Pulmonary artery endothelial cell (primary cell): ENCODE data around the gene CLDN34. TPM values are rescaled to one million over a fixed set of nuclear protein-coding genes. Genes with fewer than 3 reads are reported as not detected.
A peak's percentile ranks its signal among the peaks of the same experiment; 100 is the strongest.

Experiments used
- DNase-seq: peaks from one replicate; pipeline ENCODE4 v3.0.0-alpha.2; 2011; ENCODE audit warnings: low read depth, low spot score
- total RNA-seq: library from RNA; depleted of rRNA; stranded (reverse); fragments of >200 nt; gene quantifications from 2 replicates; pipeline ENCODE4 v1.2.3, GENCODE V29; 2014

The CLDN34 gene, protein sequence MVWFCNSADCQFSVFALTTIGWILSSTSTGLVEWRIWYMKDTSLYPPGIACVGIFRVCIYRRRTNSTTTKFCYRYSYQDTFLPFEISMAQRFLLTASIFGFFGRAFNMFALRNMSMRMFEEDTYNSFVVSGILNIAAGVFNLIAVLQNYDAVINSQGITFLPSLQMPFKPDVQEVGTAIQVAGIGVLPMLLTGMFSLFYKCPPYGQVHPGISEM
- total RNA-seq, result 0.07 and 0.26 TPM in 2 replicates

DNA sequence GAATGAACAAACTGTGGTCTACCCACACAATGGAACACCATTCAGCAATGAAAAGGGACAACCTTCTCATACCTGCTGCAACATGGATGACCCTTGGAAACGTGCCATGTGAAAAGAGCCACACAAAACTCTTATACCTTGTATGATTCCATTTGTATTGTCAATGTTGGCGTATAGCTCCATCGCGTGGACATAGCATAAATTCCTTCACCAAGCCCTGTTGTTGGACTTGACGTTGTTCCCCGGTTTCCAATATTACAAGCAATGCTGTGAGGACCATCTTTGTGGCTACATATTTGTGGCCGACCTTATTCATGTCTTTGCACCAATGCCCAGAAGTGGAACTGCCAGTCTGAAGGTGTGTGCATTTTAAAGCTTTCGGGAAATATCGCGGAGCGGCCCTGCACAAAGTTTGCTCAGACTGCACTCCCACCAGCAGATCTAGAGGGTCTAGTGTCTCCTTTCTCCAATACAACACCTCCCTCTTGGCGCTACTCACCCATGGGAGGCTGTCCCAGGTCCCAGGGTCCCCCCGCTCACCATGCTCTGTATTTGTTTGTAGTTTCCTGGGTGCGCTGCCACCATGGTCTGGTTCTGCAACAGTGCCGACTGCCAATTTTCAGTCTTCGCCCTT is at the start of gene CLDN34:
CLDN34 (plus strand) TSS at position 584 of the 634 bp plus-strand sequence; CDS start at position 584, 0 bp downstream.
- no peak for DNase-seq

DNA sequence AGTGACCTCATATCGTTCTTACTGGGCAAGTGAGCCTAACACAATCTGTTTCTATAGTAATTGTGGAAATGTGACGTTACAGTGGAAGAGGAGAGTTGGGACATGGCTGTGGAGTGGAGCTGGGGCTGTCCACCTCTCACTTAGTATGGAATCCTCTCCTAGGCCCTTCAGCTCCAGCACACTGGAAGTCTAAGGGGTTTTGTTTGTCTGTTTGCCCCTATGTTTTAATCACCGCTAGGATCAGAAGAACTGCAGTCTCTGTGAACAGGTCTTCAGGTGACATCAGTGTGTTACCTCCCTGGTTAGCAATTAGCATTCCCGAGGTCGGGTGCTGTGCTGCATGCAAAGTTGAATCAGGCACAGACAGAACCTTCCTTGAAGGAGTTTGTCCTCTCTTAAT is 49.3 kb upstream of the CLDN34 start:
- DNase-seq, result no peak

DNA sequence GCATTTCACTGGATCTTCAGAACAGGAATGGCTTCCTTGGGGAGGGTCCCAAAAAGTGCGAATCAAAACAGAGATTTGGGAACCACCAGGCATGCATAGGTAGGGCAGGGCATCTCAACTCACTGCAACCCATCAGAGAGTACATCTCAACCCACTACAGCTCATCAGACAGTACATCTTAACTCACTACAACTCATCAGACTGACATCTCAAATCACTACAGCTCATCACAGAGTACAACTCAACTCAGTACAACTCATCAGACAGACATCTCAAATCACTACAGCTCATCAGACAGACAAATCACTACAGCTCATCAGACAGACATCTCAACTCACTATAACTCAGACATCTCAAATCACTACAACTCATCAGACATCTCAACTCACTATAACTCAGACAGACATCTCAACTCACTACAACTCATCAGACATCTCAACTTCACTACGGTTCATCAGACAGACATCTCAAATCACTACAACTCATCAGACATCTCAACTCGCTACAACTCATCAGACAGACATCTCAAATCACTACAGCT is 47.5 kb upstream of the CLDN34 start:
- no peak for DNase-seq

DNA sequence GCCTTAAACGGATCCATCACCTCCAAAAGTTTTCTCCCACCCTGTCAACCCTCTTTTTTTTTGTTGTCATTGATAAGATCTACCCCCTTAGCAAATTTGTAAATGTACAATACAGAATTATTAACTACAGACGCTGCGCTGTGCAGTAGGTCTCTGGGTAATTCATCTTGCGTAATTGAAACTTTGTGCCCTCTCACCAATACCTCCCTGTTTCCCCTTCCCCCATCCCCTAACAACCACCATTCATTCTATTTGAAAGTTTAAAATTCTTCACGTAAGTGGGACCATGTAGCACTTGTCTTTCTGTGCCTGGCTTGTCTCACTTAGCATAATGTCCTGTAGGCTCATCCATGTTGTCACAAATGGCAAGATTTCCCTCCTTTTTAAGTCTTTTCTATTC is 45.8 kb upstream of the CLDN34 start:
- DNase-seq, result no peak

DNA sequence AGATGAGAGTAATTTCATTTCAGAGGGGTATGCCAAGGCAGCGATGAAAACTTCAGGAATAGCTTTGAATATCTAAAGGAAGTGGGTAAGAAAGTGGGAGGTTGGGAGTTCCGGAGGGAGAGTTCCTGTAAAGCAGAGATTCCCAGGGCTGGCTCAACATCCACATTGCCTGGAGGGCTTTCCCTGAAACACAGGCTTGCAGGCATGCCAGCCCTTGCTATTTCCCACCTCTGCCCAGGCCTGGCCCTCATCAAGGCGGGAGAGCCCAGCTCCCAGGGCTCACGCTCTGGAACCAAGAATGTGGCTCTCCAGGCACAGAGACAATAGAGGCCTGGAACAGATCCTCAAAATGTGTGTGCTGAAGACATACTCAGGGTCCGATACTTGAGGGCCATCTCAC is 43.8 kb upstream of the CLDN34 start:
- peak; percentile 20 for DNase-seq

DNA sequence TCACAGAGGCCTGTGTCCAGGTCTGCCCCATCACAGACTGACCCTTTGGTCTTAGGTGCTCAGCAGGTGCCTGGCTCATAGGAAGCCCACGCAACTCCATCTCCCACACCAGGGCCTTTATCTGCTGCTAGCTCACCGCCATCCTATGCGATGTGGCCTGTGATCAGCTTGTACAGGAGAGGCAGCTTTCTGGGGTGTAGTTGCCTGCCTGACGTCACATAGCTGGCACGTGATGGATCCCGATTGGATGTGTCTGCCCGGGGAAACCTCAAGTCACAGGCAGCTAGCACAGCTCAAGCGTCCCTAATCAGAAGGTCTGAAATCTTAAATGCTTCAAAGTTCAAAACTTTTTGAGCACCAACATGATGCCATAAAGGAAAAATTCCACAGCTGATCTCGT is 41.2 kb upstream of the CLDN34 start:
- no peak for DNase-seq

DNA sequence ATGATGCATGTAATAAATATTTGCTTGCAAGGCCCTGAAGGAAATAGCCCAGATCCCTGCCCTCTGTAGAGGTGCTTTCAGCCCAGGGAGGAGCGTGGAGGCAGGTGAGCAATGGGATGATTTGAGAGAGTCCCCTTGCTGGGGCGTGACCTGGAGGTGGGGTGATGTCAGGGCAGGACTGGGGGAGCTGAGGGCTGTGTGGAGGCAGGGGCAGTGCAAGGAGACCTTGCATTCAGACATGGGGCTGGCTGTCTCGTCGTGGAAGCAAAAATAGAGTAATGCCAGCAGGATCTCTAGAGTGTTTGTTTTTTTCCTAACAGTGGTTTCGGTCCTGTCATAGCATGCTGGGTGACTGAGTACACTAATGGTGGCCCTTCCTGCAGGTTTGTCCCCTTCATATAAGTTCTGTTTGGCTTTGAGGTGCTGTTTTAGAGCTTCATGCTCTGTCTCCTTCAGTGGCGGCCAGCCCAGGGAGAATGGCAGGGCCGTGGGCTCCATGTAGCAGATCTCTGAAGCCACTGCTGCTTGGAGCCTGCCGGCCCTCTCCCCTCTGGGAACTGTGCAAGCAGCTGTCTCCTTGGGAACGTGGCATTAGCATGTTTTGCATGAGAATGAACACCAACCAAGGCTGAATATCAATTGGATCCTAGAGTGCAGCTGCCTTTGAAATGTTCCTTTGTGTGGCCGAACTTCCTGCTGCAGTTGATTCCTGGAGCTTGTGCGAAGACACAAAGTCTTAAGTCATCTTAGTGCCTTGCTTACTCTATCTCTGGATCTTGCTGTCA is 39.3 kb upstream of the CLDN34 start:
- no peak for DNase-seq

DNA sequence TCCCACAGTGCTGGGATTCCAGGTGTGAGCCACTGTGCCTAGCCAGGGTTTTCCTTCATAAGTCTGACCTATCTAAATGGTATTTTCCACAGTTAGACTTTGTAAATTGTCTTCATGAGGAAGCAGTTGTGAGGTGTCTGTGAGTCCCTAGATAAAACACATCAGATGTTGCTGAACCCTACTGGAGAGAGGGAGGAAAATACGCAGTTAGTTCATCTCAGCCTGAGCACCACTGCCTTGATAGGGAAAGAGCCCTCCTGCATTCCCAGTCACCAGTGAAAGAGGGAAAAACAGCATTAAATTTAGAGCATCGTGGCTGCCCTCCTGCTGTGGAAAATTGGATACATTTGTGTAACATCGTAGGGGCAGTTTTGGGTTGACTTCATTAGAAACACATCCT is 31.7 kb upstream of the CLDN34 start:
- no peak for DNase-seq

DNA sequence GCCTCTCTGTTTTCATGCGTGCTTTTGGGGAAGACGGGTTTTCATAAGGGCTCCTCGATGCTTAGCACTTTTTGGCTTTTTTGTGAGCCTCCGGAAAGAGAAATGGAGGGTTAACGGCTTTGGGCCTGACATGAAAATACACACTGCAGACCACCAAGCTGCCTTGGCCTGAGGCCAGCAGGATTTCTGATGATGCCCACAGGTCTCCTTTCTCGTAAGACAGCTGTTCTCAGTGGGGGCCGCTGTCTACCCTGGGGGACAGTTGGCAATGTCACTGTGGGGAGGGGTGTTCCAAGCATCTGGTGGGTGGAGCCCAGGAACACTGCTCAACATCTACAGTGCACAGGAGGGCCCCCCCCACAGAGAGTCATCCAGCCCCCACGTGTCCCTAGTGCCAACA is 29.4 kb upstream of the CLDN34 start:
- no peak for DNase-seq

DNA sequence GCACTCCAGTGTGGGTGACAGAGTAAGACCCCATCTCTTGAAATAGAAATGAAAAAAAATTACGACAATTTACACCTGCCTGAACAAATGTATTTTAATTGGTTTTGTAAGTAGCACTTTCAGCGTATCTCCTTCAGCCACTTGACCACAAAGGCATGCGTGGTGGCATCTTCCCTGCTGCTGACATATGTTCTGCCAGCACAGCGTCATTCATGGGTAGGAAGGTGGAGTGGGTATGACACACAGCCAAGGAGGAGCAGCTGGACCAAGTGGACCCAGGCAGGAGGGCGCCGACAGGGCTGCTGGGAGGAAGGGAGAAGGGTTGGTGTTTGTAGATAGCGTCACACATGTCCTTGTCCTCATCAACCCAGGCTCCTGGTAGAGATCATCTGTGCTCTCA is 28.6 kb upstream of the CLDN34 start:
- DNase-seq, result no peak

DNA sequence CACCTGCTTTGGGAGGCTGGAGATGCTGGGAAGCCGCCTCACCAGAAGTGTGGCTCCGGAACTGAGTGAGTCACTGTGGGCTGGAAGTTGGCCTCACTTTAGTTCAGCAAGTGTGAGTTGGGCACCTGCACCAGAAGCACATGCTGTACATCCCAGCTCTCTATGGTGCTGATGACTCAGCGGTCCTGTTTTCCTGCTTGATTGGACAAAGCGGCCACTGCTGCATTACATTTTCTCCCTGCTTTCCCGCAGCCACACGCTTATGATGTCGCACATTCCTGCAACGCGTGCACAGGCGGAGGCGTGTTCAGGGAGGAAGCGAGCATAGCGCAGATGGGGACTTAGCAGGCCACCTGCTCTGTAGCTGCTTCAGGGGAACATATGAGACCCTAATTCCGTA is 26.7 kb upstream of the CLDN34 start:
- peak; percentile 51 for DNase-seq

DNA sequence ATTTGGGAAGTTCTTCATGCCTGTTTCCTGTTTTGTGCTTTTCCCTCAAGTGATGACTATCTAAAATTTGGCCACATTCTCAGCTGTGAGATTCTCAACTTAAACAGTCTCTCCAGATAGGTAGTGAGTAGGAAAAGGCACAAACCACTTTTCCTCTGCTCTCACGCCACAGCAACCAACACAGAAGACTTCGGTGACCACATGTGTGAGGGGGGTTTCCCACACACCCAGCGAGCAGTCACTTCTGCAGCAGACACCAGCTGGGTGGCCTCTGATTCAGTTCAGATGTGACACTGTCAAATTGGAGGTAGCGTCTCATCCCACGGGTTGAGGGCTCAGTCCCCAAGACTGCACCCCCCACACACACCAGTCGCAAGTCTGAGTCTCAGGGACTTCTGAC is 25.1 kb upstream of the CLDN34 start:
- no peak for DNase-seq

DNA sequence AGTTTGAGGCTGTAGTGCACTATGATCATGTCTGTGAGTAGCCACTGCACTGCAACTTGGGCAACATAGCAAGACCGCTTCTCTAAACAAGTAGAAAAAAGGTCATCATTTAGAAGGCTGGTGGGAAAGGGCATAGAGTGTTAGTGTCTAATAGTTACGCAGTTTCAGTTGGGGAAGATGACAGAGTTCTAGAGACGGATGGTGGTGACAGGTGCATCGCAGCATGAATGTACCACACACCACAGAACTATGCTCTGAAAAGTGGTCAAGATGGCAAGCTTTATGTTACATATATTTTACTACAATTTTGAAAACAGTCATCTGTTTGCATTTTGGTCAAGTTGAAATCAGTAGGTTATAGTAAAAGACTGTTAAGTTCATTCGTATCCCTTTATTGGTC is 23.7 kb upstream of the CLDN34 start:
- DNase-seq, result no peak

DNA sequence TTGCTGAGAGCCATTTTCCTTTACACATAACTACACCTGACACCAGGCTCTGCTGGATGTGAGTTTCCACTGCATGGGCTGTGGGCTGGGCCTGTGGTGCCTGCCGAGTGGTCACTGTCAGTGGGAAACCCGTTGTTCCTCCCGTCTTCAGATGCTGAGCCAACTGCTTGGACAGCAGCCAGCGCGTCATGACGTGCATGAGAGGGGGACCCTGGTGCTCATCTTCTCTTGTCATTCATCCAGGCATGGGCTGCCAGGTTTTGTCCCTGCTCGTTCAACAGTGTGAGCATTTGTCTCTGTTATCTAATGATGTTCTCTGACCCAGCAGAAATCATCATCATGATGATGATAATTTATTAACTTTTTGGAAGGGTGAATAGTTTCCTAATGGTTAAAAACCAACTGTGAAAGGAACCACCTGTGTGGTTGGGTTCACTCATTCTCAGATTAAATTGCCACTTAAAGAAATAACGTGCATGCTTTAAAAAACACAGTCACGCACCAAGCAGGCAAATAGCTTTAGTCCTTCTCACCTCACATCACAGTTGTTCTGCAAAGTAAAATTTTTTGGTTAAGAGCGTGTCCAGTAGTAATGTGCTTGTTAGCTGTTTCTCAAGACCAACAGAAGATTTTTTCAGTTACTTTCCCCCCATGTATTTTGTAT is 19.9 kb upstream of the CLDN34 start:
- DNase-seq, result no peak

DNA sequence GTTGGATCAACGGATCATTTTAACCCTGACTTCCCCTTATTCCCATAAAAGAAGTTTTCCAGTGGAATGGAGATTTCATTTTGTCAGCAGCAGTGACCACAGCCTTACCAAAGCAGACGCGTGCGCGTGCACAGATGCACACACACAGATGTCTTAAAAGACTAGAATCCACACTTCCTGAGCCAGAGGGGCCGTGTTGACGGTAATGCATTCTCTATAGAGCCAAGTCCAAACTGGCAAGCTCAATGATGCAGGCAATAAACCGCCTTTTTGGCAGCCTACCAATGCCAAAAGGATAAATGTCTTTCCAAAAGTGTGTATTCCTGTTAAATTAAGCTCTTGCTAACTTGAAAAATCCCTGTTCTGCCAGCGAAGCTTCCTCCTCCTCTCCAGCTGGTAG is 18.8 kb upstream of the CLDN34 start:
- DNase-seq, result no peak

DNA sequence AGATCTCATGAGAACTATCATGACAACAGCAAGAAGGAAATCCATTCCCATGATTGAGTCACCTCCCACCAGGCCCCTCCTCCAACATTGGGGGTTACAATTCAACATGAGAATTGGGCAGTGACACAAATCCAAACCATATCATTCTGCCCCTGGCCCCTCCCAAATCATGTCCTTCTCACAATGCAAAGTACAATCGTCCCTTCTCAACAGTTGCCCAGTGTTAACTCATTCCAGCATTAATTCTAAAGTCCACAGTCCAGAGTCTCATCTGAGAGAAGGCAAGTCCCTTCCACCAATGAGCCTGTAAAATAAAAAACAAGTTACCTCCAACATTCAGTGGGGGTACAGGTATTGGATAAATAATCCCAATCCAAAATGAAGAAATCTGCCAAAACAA is 14.9 kb upstream of the CLDN34 start:
- no peak for DNase-seq

DNA sequence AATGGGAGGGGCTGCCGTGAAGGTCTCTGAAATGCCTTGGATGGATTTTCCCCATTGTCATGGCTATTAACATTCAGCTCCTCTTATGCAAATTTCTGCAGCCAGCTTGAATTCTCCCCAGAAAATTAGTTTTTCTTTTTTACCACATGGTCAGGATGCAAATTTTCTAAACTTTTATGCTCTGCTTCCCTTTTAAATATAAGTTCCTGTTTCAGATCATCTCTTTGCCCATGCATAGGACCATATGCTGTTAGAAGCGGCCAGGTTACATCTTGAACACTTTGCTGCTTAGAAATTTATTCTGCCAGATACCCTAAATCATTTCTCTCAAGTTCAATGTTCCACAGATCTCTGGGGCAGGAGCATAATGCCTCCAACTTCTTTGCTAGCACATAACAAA is 13.8 kb upstream of the CLDN34 start:
- no peak for DNase-seq

DNA sequence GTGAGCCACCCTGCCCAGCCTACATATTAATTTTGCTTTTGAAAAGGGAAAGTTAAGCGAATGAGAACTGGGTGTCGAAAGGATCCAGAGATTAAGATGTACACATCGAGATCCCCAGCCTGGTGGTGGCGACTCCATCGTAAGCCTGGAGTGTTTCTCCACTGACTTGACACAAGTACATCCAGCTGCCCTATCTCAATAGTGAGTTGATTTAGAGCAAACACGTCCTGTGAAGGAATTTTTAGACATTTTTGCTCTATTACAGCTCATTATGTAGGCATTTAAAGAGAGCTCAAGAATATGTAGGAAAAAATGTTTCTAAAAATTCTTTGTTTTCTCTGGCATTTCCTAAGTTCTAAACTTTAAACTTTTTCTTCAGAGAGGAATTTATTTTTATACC is 11.7 kb upstream of the CLDN34 start:
- DNase-seq, result no peak

DNA sequence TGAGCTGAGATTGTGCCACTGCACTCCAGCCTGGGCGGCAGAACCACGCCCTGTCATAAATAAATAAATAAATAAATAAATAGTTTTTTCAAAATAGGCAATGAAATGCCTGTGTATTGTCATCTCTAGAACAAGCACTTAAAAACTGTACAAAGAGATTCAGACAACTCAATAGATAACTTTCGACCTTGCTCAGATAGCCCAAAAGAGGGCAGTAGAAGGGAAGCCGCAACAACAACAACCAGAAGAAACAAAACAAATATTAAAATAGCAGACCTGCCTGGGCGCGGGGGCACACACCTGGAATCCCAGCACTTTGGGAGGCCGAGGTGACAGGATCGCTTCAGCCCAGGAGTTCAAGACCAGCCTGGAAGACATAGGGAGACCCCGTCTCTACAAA is 9.4 kb upstream of the CLDN34 start:
- DNase-seq, result no peak

DNA sequence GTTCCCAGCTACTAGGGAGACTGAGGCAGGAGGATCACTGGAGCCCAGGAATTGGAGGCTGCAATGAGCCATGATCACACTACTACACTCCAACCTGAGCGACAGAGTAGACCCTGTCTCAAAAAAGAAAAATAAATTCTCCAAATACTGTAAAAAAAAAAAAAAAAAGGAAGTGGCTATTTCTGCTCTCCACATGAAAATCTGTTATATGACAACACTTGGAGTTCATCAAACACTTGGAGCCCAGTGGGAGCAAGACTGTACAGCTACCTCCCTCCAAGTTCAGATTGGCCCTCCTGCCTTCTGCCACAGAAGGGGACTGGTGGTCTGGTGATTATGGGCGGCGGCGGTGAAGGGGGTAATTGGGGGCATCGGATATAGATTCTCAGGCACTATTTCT is 9.0 kb upstream of the CLDN34 start:
- no peak for DNase-seq

DNA sequence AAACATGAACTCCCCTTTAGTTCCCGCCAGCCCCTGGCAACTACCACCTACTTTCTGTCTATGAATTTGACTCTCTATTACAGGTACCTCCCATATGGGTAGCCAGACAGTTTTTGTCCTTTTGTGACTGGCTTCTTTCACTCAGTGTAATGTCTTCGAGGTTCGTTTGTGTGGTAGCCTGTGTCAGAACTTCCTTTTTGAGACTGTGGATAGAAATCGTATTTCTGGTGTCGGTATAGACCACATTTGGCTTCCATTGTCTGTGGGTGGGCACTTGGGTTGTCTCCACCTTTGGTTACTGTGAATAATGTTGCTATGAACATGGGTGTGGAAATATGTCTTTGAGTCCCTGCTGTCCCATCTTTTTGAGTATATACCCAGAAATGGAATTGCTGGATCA is 5.4 kb upstream of the CLDN34 start:
- DNase-seq, result no peak

DNA sequence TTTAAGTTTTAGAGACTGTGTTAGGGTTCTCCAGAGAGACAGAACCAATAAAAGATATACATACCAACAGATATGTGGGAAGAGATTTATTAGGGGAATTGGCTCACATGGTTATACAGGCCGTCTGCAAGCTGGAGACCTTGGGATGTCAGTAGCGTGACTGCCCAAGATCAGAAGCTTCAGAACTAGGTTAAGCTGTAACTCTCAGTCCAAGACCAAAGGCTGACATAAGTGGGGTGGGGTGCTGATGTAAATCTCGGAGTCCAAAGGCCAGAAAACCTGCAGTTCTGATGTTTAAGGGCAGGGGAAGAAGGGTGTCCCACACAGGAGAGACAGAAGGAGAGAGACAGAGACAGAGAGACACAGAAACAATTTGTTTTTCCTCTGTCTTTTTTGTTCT is 10.5 kb downstream of the CLDN34 start:
- DNase-seq, result no peak
